GM12878 (cell line): ENCODE data around the gene SLX4IP. TPM values are rescaled to one million over a fixed set of nuclear protein-coding genes. Genes with fewer than 3 reads are reported as not detected.

Experiments used
- ATAC-seq: fragments of 200-7000 bp; cut with Tn5 transposase; 3 replicates; pipeline ENCODE4 v1.9.1; 2020; ENCODE audit warnings: mild to moderate bottlenecking, moderate library complexity
- BruUV-seq: library from RNA; stranded (reverse); fragments of 400-500 nt; replicated peaks from 2 replicates; lab custom pipeline; 2021; lab: Mats Ljungman, UMichigan
- CTCF ChIA-PET: fragments of 300-600 bp; sonication (Branson Sonifier 250); formaldehyde crosslinking; extraction: SDS; loops from one replicate; lab custom pipeline; 2021; ENCODE audit warnings: inconsistent platforms; lab: Yijun Ruan, JAX
- POLR2A ChIA-PET: fragments of 350-600 bp; formaldehyde crosslinking; extraction: SDS; loops from one replicate; lab custom pipeline; 2021; ENCODE audit warnings: inconsistent platforms; lab: Charles Lee
- RAD21 ChIA-PET: fragments of 300-600 bp; sonication (Branson Sonifier 250); formaldehyde crosslinking; loops from one replicate; lab custom pipeline; 2023; ENCODE audit warnings: antibody characterized with exemption; ENCODE audit not compliant: unreplicated experiment; lab: Charles Lee
- SMC1A ChIA-PET: fragments of 300-600 bp; sonication (Branson Sonifier 250); formaldehyde crosslinking; loops from one replicate; lab custom pipeline; 2023; ENCODE audit not compliant: unreplicated experiment, uncharacterized antibody; lab: Charles Lee
- DNase-seq: peaks from one replicate; pipeline ENCODE4 v3.0.0-alpha.2; 2011; ENCODE audit warnings: low read depth, low spot score
- FAIRE-seq: peaks from 3 replicates; lab custom pipeline; 2011; peaks lifted over from hg19 to GRCh38; lab: Jason Lieb, UNC
- H2AFZ ChIP-seq: 2 replicates; pipeline ENCODE4 v1.6.0; 2011; ENCODE audit warnings: low read depth, low read length, control low read depth; ENCODE audit not compliant: control insufficient read depth
- H3K27ac ChIP-seq: 2 replicates; pipeline ENCODE4 v1.5.1; 2011; ENCODE audit warnings: control low read depth; ENCODE audit not compliant: control insufficient read depth, insufficient read depth
- H3K27me3 ChIP-seq, 2 experiments: replicated peaks in 1 of 2; 2 replicates each; pipeline versions ENCODE4 v1.6.0 to v1.6.1; 2011; ENCODE audit warnings: low read length in 1 of 2; ENCODE audit not compliant: control insufficient read depth in 2 of 2, insufficient read depth in 2 of 2
- H3K36me3 ChIP-seq, 2 experiments: 2 replicates each; pipeline ENCODE4 v1.5.1; 2011; ENCODE audit warnings: low read length in 1 of 2; ENCODE audit not compliant: control insufficient read depth in 2 of 2, insufficient read depth in 2 of 2
- H3K4me1 ChIP-seq: 2 replicates; pipeline ENCODE4 v1.6.1; 2011; ENCODE audit warnings: mild to moderate bottlenecking, low read length, moderate library complexity, mixed read lengths; ENCODE audit not compliant: control insufficient read depth, insufficient read depth
- H3K4me2 ChIP-seq: 2 replicates; pipeline ENCODE4 v1.6.0; 2011; ENCODE audit warnings: control low read depth; ENCODE audit not compliant: control insufficient read depth, insufficient read depth
- H3K4me3 ChIP-seq: fragments of 200-600 bp; sonication (generic); 2 replicates; pipeline ENCODE4 v1.5.1; 2016
- H3K79me2 ChIP-seq: 2 replicates; pipeline ENCODE4 v1.6.0; 2011; ENCODE audit warnings: low read length; ENCODE audit not compliant: control insufficient read depth, insufficient read depth
- H3K9ac ChIP-seq: 2 replicates; pipeline ENCODE4 v1.8.0; 2011; ENCODE audit warnings: low read length, control low read depth, mixed read lengths; ENCODE audit not compliant: control insufficient read depth, insufficient read depth
- H3K9me3 ChIP-seq: replicated peaks from 3 replicates; pipeline ENCODE4 v1.5.1; 2011; ENCODE audit warnings: mild to moderate bottlenecking, low read length; ENCODE audit not compliant: control insufficient read depth, insufficient read depth
- H4K20me1 ChIP-seq: 2 replicates; pipeline ENCODE4 v1.6.0; 2011; ENCODE audit not compliant: control insufficient read depth, insufficient read depth
- ASH2L ChIP-seq: fragments of 300-600, 200-600 bp; sonication (generic); IDR thresholded peaks from 2 replicates; pipeline ENCODE4 v1.6.1; 2017; ENCODE audit warnings: low read depth, mild to moderate bottlenecking, borderline replicate concordance
- ATF7 ChIP-seq: fragments of 450-650 bp; IDR thresholded peaks from 2 replicates; pipeline ENCODE4 v1.6.1; 2016; ENCODE audit warnings: low read depth, mild to moderate bottlenecking
- CREB1 ChIP-seq: IDR thresholded peaks from 2 replicates; pipeline ENCODE4 v1.6.1; 2012; ENCODE audit warnings: low read depth, mild to moderate bottlenecking, inconsistent platforms
- ETV6 ChIP-seq, 2 experiments: fragments of 450-650 bp in 1 of 2; IDR thresholded peaks in 1 of 2; conservative IDR thresholded peaks in 1 of 2; 2 replicates each; pipeline ENCODE4 v1.6.1; 2014; ENCODE audit warnings: antibody characterized with exemption in 1 of 2, borderline replicate concordance in 1 of 2, low read depth in 1 of 2, mild to moderate bottlenecking in 1 of 2, moderate library complexity in 1 of 2
- HDAC6 ChIP-seq: fragments of 200-600 bp; sonication (generic); IDR thresholded peaks from one replicate; pipeline ENCODE4 v1.8.0; 2017; ENCODE audit warnings: antibody characterized with exemption; ENCODE audit not compliant: unreplicated experiment
- IKZF1 ChIP-seq: fragments of 450-650 bp; conservative IDR thresholded peaks from 2 replicates; pipeline ENCODE4 v1.6.1; 2017; ENCODE audit warnings: antibody characterized with exemption, mild to moderate bottlenecking
- MYC ChIP-seq: IDR thresholded peaks from 2 replicates; pipeline ENCODE4 v1.6.1; 2011; ENCODE audit warnings: mild to moderate bottlenecking, low read length, moderate library complexity, inconsistent platforms; ENCODE audit not compliant: insufficient read depth, insufficient replicate concordance, insufficient read length, severe bottlenecking
- NFXL1 ChIP-seq: fragments of 450-650 bp; IDR thresholded peaks from 2 replicates; pipeline ENCODE4 v1.6.1; 2017; ENCODE audit warnings: antibody characterized with exemption, mild to moderate bottlenecking, borderline replicate concordance
- NFYB ChIP-seq: IDR thresholded peaks from 2 replicates; pipeline ENCODE4 v1.6.1; 2011; ENCODE audit warnings: low read depth, mild to moderate bottlenecking, low read length, improper control_type of control experiment, moderate library complexity; ENCODE audit not compliant: insufficient read depth
- PAX8 ChIP-seq: fragments of 450-650 bp; IDR thresholded peaks from 2 replicates; pipeline ENCODE4 v1.6.1; 2017; ENCODE audit warnings: mild to moderate bottlenecking, moderate library complexity
- PML ChIP-seq: IDR thresholded peaks from 2 replicates; pipeline ENCODE4 v1.6.1; 2012; ENCODE audit warnings: low read length, inconsistent platforms
- RBBP5 ChIP-seq: fragments of 200-600 bp; sonication (generic); conservative IDR thresholded peaks from 2 replicates; pipeline ENCODE4 v1.6.1; 2016
- RELA ChIP-seq: fragments of 450-650 bp; IDR thresholded peaks from 2 replicates; pipeline ENCODE4 v1.8.0; 2014; ENCODE audit warnings: borderline replicate concordance; ENCODE audit not compliant: partially characterized antibody
- SMARCA5 ChIP-seq: fragments of 450-650 bp; IDR thresholded peaks from 2 replicates; pipeline ENCODE4 v1.6.1; 2017; ENCODE audit warnings: mild to moderate bottlenecking
- SPI1 ChIP-seq: IDR thresholded peaks from 2 replicates; pipeline ENCODE4 v1.6.1; 2011; ENCODE audit warnings: low read depth, mild to moderate bottlenecking, low read length, moderate library complexity, borderline replicate concordance; ENCODE audit not compliant: insufficient read depth
- SREBF2 ChIP-seq: IDR thresholded peaks from 2 replicates; pipeline ENCODE4 v1.6.1; 2012; ENCODE audit warnings: mild to moderate bottlenecking, low read length
- TARDBP ChIP-seq: IDR thresholded peaks from 2 replicates; pipeline ENCODE4 v1.6.1; 2016; ENCODE audit warnings: borderline replicate concordance
- TCF12 ChIP-seq: IDR thresholded peaks from 2 replicates; pipeline ENCODE4 v1.6.1; 2011; ENCODE audit warnings: low read depth, mild to moderate bottlenecking, low read length
- WRNIP1 ChIP-seq: IDR thresholded peaks from 2 replicates; pipeline ENCODE4 v1.6.1; 2011; ENCODE audit warnings: low read depth, low read length, improper control_type of control experiment, borderline replicate concordance
- ZBED1 ChIP-seq: IDR thresholded peaks from 2 replicates; pipeline ENCODE4 v1.6.1; 2016; ENCODE audit warnings: borderline replicate concordance
- WGBS: methylation state at CpG from one replicate; pipeline ENCODE4 v1.1.6; 2016; ENCODE audit warnings: low lambda C conversion rate; ENCODE audit not compliant: insufficient replicate concordance, insufficient coverage; ENCODE audit errors: missing lambda C conversion rate; 5-methylcytosine and 5-hydroxymethylcytosine counted together
- in situ Hi-C: fragments of 300-500 bp; cut with MboI; formaldehyde crosslinking; loops from 9 replicates; pipeline ENCODE4 v1.14.3; 2018; ENCODE audit warnings: mixed read lengths
- intact Hi-C: fragments of 100-400 bp; cut with micrococcal nuclease; formaldehyde crosslinking; loops from one replicate; pipeline ENCODE4 v1.14.2; 2022; ENCODE audit not compliant: unreplicated experiment
- polyA plus RNA-seq, 11 experiments: library from polyadenylated mRNA; depleted of rRNA in 4 of 11; unstranded in 6 of 11; stranded (reverse) in 5 of 11; fragments of >200 nt; fragmentation: Nextera tagmentation in 4 of 11; fragmentation: Illumina TruSeq in 1 of 11; extraction: Ambion mirVana in 4 of 11; extraction: Trizol in 1 of 11; gene quantifications; 1 replicate in 1 of 11; 2 replicates in 10 of 11; pipeline versions ENCODE4 v1.2.1 to v1.2.3, GENCODE V29; 2011 to 2016; ENCODE audit warnings: inconsistent platforms in 2 of 11, missing spikeins in 2 of 11, low read depth in 1 of 11
- total RNA-seq, 4 experiments: library from RNA; depleted of rRNA in 3 of 4; stranded (reverse); fragments of >200 nt in 3 of 4; fragmentation: Illumina TruSeq in 1 of 4; extraction: Trizol in 1 of 4; gene quantifications; 2 replicates each; pipeline versions ENCODE4 v1.2.1 to v1.2.3, GENCODE V29; 2013 to 2021

The SLX4IP gene
- total and polyA plus RNA-seq, 10 of the 15 experiments (the other 5 are each of a cell fraction or from before 2014, with no cell fraction given), result 2.2 to 11.0 (median 6.3) TPM

DNA sequence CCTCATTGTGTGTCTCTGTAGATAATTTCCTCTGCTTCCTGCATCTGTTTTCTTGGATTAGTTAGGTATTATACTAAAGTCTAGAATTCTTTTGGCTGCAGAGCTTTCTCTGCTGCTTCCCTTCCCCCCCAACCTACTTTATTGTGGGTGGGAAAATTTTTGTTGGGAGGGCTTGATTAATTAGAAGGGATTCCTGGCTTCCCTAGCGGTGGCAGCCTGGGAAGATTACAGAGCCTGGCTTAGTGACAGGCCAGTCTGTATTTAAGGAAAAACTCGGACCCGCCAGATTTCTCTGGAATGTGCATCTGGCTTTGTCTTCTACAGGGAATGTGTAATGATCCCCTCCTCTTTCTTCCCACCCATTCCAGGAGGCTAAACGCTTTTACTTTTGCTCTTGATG is 31.2 kb downstream of the SLX4IP start:
- RAD21 ChIA-PET, result no interaction called here
- no peak for FAIRE-seq
- intact Hi-C loops, result loop anchor here (5.0 kb wide), 1 partner anchor 86 kb away; no protein-coding TSS in a partner anchor
- DNase-seq, result no peak
- Histone ChIP-seq H3K4me1 (no peaks in the 10 kb centered on the region), H3K27me3 (no peaks in the 10 kb centered on the region), H4K20me1 (no peaks in the 10 kb centered on the region)
- ATAC-seq, result no peak
- TF ChIP-seq WRNIP1, result no peak
- TF ChIP-seq SPI1, result no peak
- TF ChIP-seq PAX8, result no peak
- no peak for TF ChIP-seq ZBED1
- no peak for TF ChIP-seq NFYB
- TF ChIP-seq, all 136 proteins: peak for 0
- SMC1A ChIA-PET, result interaction anchor here (0.7 to 3.0 kb wide), 3 partner anchors 9 to 11 kb away, joined by 3 to 16 read pairs (median 5); no protein-coding TSS in a partner anchor
- POLR2A ChIA-PET, result interaction anchor here (0.5 kb wide), 1 partner anchor 24 kb away, joined by 3 read pairs; no protein-coding TSS in a partner anchor
- 93% methylated on average over 4 of the region's 4 CpGs for WGBS
- H2AFZ ChIP-seq, result no peak overlapping the region
- H3K79me2 ChIP-seq, result peaks cover 3% of the 10 kb centered on the region; the same call in 1 of the 2 replicates
- H3K27ac ChIP-seq, result no peak overlapping the region
- in situ Hi-C loops, result no loop called here
- no TSS peak for BruUV-seq
- H3K36me3 ChIP-seq, result no peaks in the 10 kb centered on the region
- H3K4me2 ChIP-seq, result no peak overlapping the region
- H3K9me3 ChIP-seq, result no peaks in the 10 kb centered on the region; the same call in 2 of the 3 replicates
- H3K9ac ChIP-seq, result no peak overlapping the region
- CTCF ChIA-PET, result interaction anchor here (1.1 to 1.6 kb wide), 2 partner anchors 13 to 150 kb away, joined by 4 read pairs; no protein-coding TSS in a partner anchor
- no peak overlapping the region for H3K4me3 ChIP-seq

DNA sequence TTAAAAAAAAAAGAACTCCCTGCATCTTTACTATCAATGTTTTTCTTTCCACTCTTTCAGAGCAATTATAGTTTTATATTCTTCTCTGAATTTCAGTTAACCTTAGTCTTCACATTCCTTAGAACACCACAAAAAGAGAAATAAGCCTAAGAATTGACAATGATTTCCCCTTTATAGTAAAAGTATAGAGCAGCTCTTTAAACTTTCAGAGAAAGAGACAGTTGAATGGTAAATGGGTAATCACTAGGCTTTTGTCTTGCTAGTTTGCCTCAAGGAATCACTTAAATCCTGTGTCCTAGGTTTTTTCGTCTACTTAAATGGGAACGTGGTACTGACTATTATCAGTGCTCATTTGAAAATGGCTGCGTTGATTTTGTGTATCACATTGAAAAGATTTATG is 31.8 kb downstream of the SLX4IP start:
- Histone ChIP-seq H3K4me1 (no peaks in the 10 kb centered on the region), H3K36me3 (no peaks in the 10 kb centered on the region), H2AFZ (no peak overlapping the region), H3K27me3 (no peaks in the 10 kb centered on the region), H3K4me3 (no peak overlapping the region), H3K9me3 (no peaks in the 10 kb centered on the region; the same call in 2 of the 3 replicates), H3K79me2 (peaks cover 3% of the 10 kb centered on the region; the same call in 1 of the 2 replicates), H3K4me2 (no peak overlapping the region), H3K27ac (no peak overlapping the region), H4K20me1 (no peaks in the 10 kb centered on the region), H3K9ac (no peak overlapping the region)
- BruUV-seq, result no TSS peak
- POLR2A ChIA-PET, result interaction anchor here (0.5 kb wide), 1 partner anchor 24 kb away, joined by 3 read pairs; no protein-coding TSS in a partner anchor
- no peak for DNase-seq
- in situ Hi-C loops (no loop called here), intact Hi-C loops (loop anchor here (5.0 kb wide), 1 partner anchor 85 kb away; no protein-coding TSS in a partner anchor)
- SMC1A ChIA-PET, result interaction anchor here (0.7 to 3.0 kb wide), 4 partner anchors 8 to 73 kb away, joined by 3 to 16 read pairs (median 4); no protein-coding TSS in a partner anchor
- RAD21 ChIA-PET, result interaction anchor here (0.8 kb wide), 1 partner anchor 85 kb away, joined by 4 read pairs; no protein-coding TSS in a partner anchor
- FAIRE-seq, result no peak
- CTCF ChIA-PET, result interaction anchor here (1.1 to 2.4 kb wide), 5 partner anchors 14 to 489 kb away, joined by 4 to 8 read pairs (median 7); no protein-coding TSS in a partner anchor
- 96% methylated on average over 3 of the region's 3 CpGs for WGBS
- ATAC-seq, result no peak
- TF ChIP-seq RELA (no peak), ASH2L (no peak), ATF7 (no peak), NFXL1 (no peak), MYC (no peak), CREB1 (no peak), TARDBP (no peak), SMARCA5 (no peak), RBBP5 (no peak), TCF12 (no peak), IKZF1 (no peak), HDAC6 (no peak), SREBF2 (no peak), PML (no peak), ETV6 (conservative IDR thresholded peaks at IDR 0.05 in 1 of 2, IDR thresholded peaks at IDR 0.05 in 1 of 2; ENCODE audit: borderline replicate concordance in 1 of 2, low read depth in 1 of 2) (no peak)
